DMS153 treated with DMSO at 0.1 percent for 48 hours (cell line): ENCODE results near the gene TRAF2.

ENCODE experiments used
- DNase-seq: peaks from one replicate; lab custom pipeline; 2025; ENCODE audit not compliant: unreplicated experiment; lab: John Stamatoyannopoulos, UW

The TRAF2 gene

GRCh38 chr9:136847088-136847825, 39.1 kb upstream of the TRAF2 start:
- DNase-seq: no peak

- peak; percentile 42 for DNase-seq
These were observed 38.4 kb upstream of the TRAF2 start for GRCh38 chr9:136847826-136848392.

- DNase-seq: peak; percentile 23
These were observed 37.8 kb upstream of the TRAF2 start for GRCh38 chr9:136848393-136849037.

DNA sequence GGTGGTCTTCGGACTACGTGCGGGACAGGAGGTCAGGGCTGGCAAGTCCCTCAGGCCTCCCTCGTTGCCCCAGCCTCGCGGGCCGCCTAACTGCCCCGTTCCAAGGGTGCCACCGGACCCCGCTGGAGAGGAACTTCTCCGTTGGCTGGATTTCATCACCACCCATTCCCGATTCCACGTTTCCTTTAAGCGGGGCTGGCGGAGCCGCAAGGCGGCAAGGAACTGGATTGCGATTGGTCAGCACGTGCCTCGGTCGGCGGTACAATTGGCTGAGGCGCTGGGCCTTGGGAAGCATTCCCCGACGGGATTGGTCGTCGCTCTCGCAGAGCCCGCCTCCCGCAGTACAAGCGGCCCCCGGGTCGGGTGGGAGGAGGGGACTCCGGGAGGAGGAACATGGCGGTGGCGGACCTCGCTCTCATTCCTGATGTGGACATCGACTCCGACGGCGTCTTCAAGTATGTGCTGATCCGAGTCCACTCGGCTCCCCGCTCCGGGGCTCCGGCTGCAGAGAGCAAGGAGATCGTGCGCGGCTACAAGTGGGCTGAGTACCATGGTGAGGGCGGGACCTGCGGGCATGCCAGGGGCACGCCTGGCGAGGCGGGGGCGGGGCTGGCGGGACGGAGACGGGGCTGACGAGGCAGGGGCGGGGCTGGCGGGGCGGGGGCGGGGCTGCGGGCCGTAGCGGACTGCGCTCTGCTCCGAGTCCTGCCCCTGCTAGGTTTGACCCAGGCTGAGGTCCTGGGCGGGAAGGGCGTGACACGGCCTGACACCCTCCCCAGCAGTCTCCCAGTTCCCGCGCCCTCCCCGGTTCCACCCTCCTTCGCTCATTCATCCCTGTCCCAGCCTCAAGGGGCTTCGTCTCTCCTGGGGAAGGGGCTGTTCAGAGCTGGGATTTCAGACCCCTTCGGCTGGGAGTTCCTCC, 37.0 kb upstream of the TRAF2 start, which contains the start of gene PHPT1:
Gene PHPT1 (plus strand): TSS at position 372 of the 922 bp plus-strand sequence. CDS start 22 bp downstream, at position 394.
- DNase-seq: peak; percentile 98

- no peak for DNase-seq
These were observed 36.1 kb upstream of the TRAF2 start for GRCh38 chr9:136849960-136850865.

- DNase-seq: no peak
These were observed 35.2 kb upstream of the TRAF2 start for GRCh38 chr9:136850866-136851775.

- no peak for DNase-seq
These were observed 34.2 kb upstream of the TRAF2 start, which contains the start of gene MAMDC4 for GRCh38 chr9:136851941-136852663. Gene MAMDC4 (plus strand): TSS chr9:136852346. CDS start chr9:136852417, 71 bp downstream.

DNA sequence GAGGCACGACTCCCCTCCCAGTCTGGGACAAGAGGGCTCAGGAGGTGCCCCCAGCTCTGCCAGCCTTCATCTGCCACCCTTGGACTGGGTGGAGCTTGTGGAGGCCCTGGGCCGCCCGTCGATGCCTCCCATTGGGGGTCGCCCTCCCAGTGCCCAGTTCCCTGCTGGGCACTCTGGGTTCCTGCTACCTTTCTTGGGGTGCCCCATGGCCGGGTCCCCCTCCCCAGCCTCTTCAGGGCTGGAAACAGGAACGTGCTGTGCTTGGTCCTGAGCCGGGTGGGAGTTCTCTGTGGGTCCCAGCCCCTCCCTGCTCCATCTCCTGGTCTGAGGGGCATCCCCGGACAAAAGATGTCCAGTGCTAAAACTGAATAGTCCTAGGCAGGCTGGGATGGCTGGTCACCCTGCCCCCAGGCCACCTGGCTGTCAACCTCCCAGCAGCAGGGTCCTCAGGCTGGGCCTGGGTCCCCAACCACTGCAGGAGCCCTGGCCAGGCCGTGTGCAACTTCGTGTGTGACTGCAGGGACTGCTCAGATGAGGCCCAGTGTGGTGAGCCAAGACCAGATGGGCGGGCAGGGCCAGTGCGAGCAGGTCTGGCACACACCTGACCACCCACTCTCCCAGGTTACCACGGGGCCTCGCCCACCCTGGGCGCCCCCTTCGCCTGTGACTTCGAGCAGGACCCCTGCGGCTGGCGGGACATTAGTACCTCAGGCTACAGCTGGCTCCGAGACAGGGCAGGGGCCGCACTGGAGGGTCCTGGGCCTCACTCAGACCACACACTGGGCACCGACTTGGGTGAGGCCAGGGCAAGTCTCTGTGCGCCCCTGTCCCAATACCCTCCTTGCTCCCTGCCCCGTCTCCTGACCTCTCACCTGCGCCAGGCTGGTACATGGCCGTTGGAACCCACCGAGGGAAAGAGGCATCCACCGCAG, 33.4 kb upstream of the TRAF2 start:
- no peak for DNase-seq

DNA sequence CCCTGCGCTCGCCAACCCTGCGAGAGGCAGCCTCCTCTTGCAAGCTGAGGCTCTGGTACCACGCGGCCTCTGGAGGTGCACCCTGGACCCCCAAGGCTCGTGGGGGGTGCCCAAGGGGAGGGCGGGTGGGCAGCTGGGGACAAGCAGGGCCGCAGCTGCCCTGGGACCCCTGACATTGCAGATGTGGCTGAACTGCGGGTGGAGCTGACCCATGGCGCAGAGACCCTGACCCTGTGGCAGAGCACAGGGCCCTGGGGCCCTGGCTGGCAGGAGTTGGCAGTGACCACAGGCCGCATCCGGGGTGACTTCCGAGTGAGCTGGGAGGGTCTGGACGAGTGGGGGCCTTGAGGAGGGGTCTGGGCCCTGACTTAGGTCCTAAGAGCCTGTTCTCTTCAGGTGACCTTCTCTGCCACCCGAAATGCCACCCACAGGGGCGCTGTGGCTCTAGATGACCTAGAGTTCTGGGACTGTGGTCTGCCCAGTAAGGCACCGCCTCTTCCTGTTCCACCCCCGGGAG, 32.7 kb upstream of the TRAF2 start:
- DNase-seq: no peak

GRCh38 chr9:136854113-136854841, 32.0 kb upstream of the TRAF2 start:
- DNase-seq: no peak

- DNase-seq: no peak
These were observed 31.4 kb upstream of the TRAF2 start for GRCh38 chr9:136854842-136855460.

- no peak for DNase-seq
These were observed 30.7 kb upstream of the TRAF2 start for GRCh38 chr9:136855461-136856078.

GRCh38 chr9:136856079-136856476, 30.2 kb upstream of the TRAF2 start:
- no peak for DNase-seq

- no peak for DNase-seq
These were observed 29.7 kb upstream of the TRAF2 start for GRCh38 chr9:136856541-136857141.

GRCh38 chr9:136857166-136857565, 29.1 kb upstream of the TRAF2 start:
- no peak for DNase-seq
